ENCODE data around the gene CASP8AP2. TPM values are rescaled to one million over a fixed set of nuclear protein-coding genes. Genes with fewer than 3 reads are reported as not detected.
A peak's percentile ranks its signal among the peaks of the same experiment; 100 is the strongest.

The CASP8AP2 gene
- total RNA-seq, 1 experiment from 2014 or later, result 11.5 TPM

- intact Hi-C loops (cut with micrococcal nuclease), result no loop called here
- no peak for TF ChIP-seq CTCF (IDR thresholded peaks at IDR 0.05; ENCODE audit: unreplicated experiment)
- ChIA-PET POLR2A (no interaction called here), CTCF (interaction anchor here (0.8 kb wide), 1 partner anchor 22 kb away, joined by 3 read pairs; no protein-coding TSS in a partner anchor)
- Mint-ChIP-seq H3K4me1 (ENCODE audit: insufficient read depth, unreplicated experiment) (no peaks in the 10 kb centered on the region), H3K36me3 (ENCODE audit: insufficient read depth, unreplicated experiment) (peaks cover 90% of the 10 kb centered on the region), H3K4me3 (ENCODE audit: unreplicated experiment) (no peak overlapping the region), H3K9me3 (ENCODE audit: unreplicated experiment) (no peaks in the 10 kb centered on the region), H3K27me3 (ENCODE audit: insufficient read depth, unreplicated experiment) (no peaks in the 10 kb centered on the region), H3K27ac (ENCODE audit: low read depth, unreplicated experiment) (no peak overlapping the region)
- TSS peak; percentile 28 for BruUV-seq (replicated peaks)
- no peak for DNase-seq (ENCODE audit: unreplicated experiment)
These were observed 33.0 kb downstream of the CASP8AP2 start for GRCh38 chr6:89862698-89863097.

- Mint-ChIP-seq H3K4me1 (ENCODE audit: insufficient read depth, unreplicated experiment) (no peaks in the 10 kb centered on the region), H3K4me3 (ENCODE audit: unreplicated experiment) (no peak overlapping the region), H3K27ac (ENCODE audit: low read depth, unreplicated experiment) (no peak overlapping the region), H3K36me3 (ENCODE audit: insufficient read depth, unreplicated experiment) (peaks cover 81% of the 10 kb centered on the region), H3K9me3 (ENCODE audit: unreplicated experiment) (no peaks in the 10 kb centered on the region), H3K27me3 (ENCODE audit: insufficient read depth, unreplicated experiment) (no peaks in the 10 kb centered on the region)
- intact Hi-C loops (cut with micrococcal nuclease), result no loop called here
- TF ChIP-seq CTCF (IDR thresholded peaks at IDR 0.05; ENCODE audit: unreplicated experiment), result no peak
- POLR2A ChIA-PET, result no interaction called here
- CTCF ChIA-PET, result interaction anchor here (0.7 kb wide), 1 partner anchor 23 kb away, joined by 3 read pairs; no protein-coding TSS in a partner anchor
- no peak for DNase-seq (ENCODE audit: unreplicated experiment)
- BruUV-seq (replicated peaks), result no TSS peak
These were observed 36.5 kb downstream of the CASP8AP2 start for GRCh38 chr6:89866024-89866678.

- BruUV-seq (replicated peaks), result no TSS peak
These were observed 44.0 kb downstream of the CASP8AP2 start for GRCh38 chr6:89873721-89874120.

GRCh38 chr6:89874438-89874837 is 44.8 kb downstream of the CASP8AP2 start:
- H3K36me3 Mint-ChIP-seq (ENCODE audit: insufficient read depth, unreplicated experiment), result peaks cover 29% of the 10 kb centered on the region
- POLR2A ChIA-PET, result no interaction called here
- H3K27ac Mint-ChIP-seq (ENCODE audit: low read depth, unreplicated experiment), result no peak overlapping the region
- no peaks in the 10 kb centered on the region for H3K27me3 Mint-ChIP-seq (ENCODE audit: insufficient read depth, unreplicated experiment)
- BruUV-seq (replicated peaks), result no TSS peak
- CTCF ChIA-PET, result no interaction called here
- H3K4me1 Mint-ChIP-seq (ENCODE audit: insufficient read depth, unreplicated experiment), result no peaks in the 10 kb centered on the region
- no peak for TF ChIP-seq CTCF (IDR thresholded peaks at IDR 0.05; ENCODE audit: unreplicated experiment)
- no peak for DNase-seq (ENCODE audit: unreplicated experiment)
- no peak overlapping the region for H3K4me3 Mint-ChIP-seq (ENCODE audit: unreplicated experiment)
- intact Hi-C loops (cut with micrococcal nuclease), result no loop called here
- no peaks in the 10 kb centered on the region for H3K9me3 Mint-ChIP-seq (ENCODE audit: unreplicated experiment)

More at GRCh38 chr6:89873721-89874120, 44.0 kb downstream of the CASP8AP2 start:
- no peak for DNase-seq (ENCODE audit: unreplicated experiment)
- H3K4me3 Mint-ChIP-seq (ENCODE audit: unreplicated experiment), result no peak overlapping the region
- POLR2A ChIA-PET, result no interaction called here
- no peaks in the 10 kb centered on the region for H3K9me3 Mint-ChIP-seq (ENCODE audit: unreplicated experiment)
- H3K36me3 Mint-ChIP-seq (ENCODE audit: insufficient read depth, unreplicated experiment), result peaks cover 35% of the 10 kb centered on the region
- intact Hi-C loops (cut with micrococcal nuclease), result no loop called here
- TF ChIP-seq CTCF (IDR thresholded peaks at IDR 0.05; ENCODE audit: unreplicated experiment), result no peak
- no peaks in the 10 kb centered on the region for H3K4me1 Mint-ChIP-seq (ENCODE audit: insufficient read depth, unreplicated experiment)
- CTCF ChIA-PET, result interaction anchor here (1.5 kb wide), 1 partner anchor 67 kb away, joined by 5 read pairs; no protein-coding TSS in a partner anchor
- no peak overlapping the region for H3K27ac Mint-ChIP-seq (ENCODE audit: low read depth, unreplicated experiment)
- no peaks in the 10 kb centered on the region for H3K27me3 Mint-ChIP-seq (ENCODE audit: insufficient read depth, unreplicated experiment)
